EH (cell line): ENCODE data around the gene RBP2.

ENCODE experiments used
- DNase-seq: peaks from one replicate; pipeline ENCODE4 v3.0.0-alpha.2; 2015; ENCODE audit warnings: low read depth

The RBP2 gene

DNA sequence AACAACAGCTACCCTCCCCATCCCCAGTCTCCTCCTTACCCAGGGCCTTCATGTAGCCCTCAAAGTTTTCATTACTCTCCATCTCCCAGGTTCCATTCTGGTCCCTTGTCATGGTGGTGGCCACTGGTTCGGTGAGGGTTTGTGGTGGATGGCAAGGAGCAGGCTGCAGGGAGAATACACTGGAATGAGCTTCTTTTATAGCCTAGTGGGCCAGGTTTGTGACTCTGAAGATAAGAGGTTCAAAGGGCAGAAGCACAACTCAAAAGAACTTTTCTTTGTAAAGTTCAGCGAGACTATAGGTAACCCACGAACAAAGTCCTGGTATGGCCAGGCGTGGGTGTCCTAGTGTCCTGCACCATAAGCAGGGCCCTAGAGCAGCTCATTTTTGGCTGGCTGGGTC lies at the start of gene RBP2:
Gene RBP2 (minus strand): TSS at position 169 of the 400 bp plus-strand sequence. CDS start 57 bp downstream, at position 112.
- DNase-seq = no peak

DNA sequence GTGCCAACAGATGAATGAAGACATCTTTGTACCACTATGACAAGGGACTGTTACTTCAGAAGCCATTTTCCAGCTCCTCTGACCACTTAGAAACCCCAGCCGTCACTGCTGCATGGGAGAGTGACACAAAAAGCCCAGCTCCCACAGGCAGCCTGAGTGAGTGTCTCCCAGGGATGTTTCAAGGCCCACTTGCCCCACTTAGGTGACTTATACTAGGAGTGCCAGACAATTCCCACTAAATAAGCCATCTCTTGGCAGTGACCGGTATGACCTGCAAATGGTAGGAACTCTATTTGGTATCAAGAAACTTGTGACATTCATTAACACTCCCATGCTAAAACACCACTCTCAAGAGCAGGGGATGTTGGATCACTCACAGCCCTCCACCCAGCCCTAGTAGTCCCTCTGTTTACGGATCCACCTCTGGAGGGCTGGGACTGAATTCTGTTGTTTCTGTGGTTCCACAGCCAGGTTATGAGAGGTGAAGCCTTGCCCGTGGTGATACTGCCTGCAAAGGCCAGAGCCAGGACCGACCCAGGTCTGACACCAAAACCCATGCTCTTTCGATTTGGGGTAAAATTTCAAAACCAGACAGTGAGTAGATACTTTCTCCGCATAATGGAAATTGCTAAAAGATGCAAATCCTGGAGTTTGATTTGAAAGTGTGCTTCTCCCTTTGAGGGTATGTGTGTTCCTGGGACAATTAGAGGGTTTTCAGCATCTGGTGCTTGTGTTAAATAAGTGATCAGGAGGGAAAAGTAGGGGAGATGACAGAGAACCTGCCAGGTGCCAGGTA lies 48.7 kb upstream of the RBP2 start:
- DNase-seq = no peak

DNA sequence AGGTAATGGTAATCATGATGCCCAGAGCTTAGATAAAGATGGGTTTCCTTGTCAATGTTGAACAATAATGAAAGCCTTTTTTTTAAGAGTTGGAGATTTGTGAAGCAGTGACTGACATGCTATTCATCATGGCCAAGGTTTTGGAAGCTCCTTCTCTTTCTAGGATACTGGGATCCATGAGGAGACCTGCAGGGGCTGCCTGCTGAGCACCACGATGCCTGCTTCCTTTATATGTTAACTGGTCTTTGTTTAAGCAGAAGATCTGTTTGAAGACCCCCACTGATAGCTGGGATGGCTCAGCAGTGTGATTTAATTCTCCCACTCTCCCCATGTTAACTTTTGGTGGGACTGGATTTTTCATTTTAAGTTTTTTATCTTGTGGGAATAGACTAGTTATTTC lies 47.4 kb upstream of the RBP2 start:
- no peak for DNase-seq

DNA sequence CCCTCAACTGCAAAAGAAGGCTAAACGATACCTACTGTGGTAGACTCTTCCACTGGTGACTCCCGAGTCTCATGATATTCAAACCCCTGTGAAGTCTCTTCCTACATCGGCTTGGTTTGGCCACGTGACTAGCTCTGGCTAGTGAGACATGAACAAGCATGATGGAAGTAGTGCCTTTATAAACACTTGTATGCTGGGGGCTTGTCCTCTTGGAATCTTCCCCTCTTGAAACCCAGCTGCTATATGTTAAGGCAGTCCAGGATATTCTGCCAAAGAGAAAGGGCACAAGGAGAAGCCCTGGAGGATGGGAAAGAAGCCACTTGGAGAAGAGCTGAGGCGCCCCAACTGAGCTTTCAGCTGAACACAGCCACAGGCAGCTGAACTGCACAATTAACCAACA lies 46.9 kb upstream of the RBP2 start:
- DNase-seq = no peak

DNA sequence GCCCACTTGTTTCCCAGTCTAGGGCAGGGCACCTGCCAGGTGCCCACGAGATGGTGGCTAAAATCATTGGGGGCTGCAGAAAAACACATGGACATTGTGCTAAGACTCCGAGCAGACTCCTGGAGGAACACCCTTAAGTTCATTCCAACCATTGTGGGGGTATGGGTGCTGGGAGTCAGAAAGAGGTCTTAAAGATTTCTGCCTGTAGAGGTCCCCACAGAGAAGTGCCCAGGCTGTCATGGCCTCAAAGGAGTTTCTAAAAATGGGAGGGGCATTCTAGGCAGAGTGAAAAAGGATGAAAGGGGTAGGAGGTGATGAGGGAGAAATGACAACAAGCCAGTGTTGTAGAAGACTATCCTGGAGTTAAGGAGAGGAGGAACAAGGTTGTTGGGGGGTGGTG lies 46.1 kb upstream of the RBP2 start:
- no peak for DNase-seq

DNA sequence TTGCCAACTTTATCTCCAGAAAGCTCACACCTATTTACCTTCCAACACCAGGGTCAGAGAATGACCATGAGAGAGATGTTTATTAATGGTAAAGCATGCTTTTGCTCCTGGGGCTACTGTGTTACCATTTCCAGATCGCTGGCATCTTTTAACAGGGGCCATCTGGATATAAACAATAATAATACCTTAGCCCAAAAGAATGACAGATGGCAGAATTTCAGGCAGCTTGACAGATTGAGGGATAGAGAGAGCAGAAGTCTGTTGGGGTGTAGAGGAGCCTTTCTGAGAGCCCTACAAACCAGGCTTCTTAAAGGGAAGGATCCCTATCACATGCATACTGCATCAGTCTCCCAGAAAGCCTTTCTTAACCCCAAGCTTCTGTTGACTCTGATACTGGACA lies 45.5 kb upstream of the RBP2 start:
- DNase-seq = no peak

DNA sequence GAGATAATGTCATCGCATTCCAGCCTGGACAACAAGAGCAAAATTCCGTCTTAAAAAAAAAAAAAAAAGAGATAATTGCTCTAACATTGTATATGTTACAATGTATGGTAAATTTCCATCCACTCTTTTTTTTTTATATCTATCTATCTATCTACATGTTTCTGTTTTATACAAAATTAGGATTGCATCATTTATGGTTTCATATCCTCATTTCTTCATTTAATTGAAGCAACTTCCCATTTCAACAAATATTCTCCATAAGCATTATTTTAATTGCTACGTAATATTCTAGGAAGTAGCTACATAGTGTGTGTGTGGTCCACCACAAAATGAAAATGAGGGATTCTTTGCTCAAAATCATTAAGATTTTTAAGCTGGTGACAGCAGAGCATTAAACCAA lies 44.8 kb upstream of the RBP2 start:
- DNase-seq = no peak

DNA sequence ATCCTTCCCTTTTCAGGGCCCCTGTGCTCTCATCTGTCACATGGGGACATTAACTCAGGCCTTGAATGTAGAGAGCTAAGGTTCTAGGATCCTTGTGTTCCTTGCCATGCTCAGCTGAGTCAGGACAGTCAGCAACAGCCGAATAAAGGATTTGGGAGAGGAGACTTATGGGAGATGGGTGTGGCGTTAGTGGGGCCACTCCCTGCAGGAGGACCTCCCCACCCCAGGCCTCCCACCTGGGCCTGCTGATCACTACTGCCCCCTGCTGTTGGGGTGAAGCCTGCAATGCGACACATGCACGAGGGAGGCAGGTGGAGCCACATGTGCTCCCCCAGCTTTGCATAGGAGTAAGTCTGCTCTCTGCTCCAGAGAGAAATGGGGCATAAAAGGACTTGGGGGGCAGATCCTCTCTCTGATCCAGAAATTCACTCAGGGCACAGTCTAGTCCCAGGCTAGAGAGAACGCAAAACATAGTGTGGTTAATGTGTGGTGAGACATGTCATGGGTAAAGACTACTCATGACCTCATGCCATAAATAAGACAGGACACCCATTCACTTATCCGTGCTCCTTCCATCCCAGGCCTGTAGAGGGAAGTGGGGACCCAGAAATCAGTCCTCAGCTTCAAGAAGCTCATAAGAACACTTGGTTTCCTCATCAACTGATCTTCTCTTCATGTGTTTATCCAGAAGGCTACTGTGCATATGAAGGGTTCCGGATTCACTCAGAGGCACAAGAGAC lies 43.9 kb upstream of the RBP2 start:
- DNase-seq = no peak

DNA sequence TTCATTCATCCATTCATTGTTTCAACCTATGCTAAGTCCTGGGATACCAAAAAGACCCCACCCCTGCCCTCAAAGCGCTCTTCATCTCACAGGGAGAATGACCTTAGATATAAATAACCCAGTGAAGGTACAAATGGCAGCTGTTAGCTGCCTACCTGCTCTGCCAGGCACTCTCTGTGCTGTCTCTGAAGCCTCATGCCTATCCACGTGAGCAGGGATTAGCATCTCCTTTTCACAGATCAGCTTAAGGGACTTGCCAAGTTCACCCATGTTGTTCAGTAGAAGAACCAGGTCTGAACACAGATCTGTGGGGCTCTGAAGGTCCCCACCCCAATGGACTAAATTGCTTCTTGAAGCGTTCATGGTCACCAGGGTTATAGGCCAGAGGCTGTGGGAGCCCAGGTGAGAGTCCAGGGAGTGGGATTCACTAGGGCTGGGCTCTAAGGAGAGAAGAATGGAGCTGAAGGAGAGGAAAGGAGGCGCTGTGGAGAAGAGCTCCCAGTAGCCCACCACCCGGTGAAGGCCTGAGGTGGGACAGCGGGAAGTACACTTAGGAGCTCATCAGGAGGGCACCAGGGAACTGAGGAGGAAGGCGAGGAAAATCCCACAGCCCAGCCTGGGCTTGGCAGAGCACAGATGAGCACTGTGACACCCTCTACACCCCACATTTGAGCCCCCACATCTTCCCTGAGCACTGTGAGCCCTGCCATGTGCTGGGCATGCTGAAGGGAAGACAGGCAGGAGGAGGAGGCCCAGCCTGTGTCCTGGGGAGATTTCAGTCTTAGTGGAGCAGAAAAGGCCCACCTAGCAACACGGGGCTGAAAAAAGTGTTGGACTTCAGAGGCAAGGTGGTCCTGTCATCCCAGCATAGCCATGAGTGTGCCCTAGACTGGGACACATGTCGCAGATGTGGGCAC lies 42.9 kb upstream of the RBP2 start:
- DNase-seq = no peak

DNA sequence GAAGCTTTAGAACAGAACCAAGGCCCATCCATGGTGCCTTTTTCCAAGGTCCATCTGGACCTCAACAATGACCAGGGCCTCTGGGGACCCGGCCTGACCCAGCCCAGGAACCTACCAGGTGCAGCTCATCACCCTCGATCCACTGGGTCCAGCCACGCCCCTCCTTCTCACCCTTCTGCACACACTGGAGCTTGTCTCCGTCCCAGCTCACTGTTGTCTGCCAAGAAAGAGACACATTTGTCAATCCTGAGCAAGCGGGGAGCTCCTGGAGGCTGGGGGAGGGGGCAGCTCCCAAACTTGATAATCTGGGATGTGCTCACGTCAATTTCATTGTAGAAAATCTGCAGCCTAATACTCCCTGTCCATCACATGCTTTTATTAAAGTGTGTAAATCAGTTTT lies 42.0 kb upstream of the RBP2 start:
- DNase-seq = no peak

DNA sequence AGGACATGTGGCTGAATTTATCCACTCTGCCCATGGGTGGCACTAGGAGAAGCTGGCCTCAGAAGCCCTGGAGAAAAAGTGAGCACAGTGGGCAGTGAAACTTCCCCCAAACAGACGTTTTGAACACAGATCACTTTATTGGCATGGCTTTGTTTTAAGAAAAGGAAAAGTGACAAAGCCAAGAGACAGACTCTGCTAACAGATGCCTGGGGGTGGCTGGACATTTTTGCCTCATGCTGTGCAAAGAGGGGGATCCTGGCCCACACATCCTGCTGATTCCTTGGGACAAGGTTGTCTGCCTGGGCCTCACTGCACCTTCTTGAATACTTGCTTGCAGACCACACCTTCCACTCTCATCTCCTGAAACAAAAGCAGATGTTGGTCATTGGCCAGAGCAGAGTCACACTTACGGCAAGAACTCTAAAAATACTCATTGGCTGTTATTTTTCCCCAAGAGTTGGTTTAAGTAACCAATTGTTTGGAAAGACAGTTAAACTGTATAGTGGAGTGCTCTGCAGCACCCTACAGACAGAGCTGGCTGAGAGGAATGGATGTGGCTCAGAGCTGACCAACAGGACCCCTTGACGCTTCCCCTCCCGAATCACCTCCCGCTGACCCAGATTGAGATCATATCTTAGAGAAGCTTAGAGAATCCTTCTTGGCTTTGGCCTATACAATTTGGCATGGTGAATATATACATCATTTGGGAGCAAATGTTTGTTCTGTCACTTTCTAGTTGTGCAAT lies 41.2 kb upstream of the RBP2 start:
- DNase-seq = no peak

DNA sequence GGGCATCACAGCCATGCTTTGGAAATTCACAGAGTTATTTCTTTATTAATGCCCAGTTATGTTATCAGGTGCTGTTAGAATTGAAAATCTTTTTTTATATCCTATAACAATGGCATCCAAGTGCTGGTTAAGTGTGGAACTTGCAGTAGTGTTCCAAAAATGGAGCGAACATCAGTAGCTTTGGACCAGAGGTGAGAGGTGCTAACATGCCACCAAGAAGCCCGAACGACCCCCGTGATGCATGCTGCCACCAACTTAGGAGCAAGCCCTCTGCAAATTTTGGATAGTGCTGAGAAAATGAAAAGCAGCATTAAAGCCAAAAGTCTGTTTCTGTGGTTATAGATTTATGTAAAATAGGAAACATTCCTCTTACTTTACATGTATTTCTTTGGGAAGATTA lies 38.4 kb upstream of the RBP2 start:
- no peak for DNase-seq

DNA sequence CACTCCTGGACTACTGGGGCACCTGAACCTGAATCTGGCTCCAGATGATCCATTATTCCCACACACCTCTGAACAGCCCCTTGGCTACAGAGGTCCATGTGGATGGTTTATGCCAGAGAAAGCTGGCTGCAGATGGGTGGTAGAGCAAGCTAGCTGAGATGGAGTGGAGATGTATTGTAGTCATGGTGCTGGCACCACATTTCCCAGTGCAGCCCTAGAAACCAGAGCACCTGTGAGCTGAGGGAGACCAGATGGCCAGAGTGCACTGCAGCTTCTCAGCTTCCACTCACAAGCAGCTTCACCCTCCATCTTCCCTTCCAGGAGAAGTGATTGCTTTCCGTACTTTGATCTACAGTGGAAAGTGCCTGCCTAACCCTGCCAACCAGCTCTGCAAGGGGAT lies 33.3 kb upstream of the RBP2 start:
- no peak for DNase-seq

DNA sequence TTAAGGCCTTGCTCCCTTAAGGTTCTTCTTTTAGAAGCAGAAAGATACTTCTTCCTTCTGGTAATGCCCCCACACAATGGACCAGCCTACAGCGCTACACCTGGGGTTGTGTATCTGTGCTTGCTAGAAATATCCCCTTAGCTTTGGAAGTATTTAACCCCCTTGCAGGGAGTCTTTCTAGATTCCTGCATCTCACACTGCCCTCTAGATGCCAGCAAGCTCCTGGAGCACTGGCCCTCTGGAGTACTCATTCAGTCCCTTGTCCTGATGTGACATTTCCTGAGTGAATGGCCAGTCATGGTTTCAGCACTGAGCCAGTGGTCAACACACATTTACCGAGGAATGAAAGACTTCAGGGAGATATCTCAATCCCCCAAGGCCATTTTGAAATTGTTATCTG lies 30.4 kb upstream of the RBP2 start:
- peak; percentile 2 for DNase-seq

DNA sequence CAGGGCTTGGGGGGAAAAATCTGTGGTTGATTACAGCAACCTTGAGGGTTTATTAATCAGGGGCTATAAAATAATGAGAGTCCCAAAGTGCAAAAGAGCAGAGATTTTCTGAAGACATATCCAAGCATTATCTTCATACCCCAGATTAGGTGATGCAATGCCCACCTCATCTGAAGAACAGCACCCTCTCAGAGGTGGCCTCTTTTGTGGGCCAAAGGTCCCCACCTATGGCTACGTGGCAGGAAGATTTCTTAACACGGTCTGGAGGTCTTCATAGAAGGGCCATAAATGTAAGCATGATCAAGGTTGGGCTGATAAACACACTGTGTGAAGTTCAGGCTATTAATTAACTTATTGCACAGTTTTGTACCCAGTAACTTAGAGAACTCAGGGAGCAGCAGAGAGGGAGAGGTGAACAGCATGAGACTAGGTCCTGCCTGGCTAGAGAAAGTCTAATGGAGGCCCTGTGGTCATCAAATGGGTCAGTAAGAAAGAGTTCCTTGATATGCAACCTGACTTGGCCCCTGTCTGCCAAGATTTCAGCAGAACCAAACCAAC lies 29.6 kb upstream of the RBP2 start:
- DNase-seq = no peak

DNA sequence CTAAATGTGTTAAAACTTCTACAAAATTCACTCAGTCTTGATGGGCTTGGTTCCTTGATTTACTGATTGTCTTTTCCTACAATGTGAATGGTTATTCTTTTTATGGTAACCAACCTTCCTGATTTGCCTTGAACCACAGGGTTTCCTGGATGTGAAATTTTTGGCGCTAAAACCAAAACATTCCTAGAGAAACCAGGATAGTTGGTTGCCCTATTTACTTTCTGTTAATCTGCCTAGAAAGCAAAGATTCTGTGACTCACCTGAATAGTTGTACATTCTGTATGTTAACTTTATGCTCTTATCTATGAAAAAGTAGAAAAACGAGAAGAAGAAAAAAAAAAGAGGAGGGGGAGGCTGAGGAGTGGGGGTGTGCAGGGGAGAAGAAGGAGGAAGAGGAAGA lies 23.2 kb upstream of the RBP2 start:
- DNase-seq = no peak

DNA sequence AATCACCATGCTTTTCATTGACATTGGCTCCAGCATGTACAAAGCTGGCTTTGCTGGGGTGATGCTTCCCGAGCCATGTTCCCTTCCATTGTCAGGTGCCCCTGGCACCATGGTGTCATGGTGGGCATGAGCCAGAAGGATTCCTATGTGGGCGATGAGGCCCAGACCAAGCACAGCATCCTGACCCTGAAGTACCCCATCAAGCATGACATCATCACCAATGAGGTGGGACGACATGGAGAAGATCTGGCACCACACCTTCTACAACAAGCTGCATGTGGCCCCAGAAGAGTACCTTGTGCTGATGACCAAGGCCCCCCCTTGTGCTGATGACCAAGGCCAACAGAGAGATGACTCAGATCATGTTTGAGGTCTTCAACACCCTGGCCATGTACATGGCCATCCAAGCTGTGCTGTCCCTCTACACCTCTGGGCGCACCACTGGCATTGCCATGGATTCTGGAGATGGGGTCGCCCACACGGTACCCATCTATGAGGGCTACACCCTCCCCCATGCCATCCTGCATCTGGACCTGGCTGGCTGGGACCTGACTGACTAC lies 17.6 kb upstream of the RBP2 start:
- DNase-seq = no peak

DNA sequence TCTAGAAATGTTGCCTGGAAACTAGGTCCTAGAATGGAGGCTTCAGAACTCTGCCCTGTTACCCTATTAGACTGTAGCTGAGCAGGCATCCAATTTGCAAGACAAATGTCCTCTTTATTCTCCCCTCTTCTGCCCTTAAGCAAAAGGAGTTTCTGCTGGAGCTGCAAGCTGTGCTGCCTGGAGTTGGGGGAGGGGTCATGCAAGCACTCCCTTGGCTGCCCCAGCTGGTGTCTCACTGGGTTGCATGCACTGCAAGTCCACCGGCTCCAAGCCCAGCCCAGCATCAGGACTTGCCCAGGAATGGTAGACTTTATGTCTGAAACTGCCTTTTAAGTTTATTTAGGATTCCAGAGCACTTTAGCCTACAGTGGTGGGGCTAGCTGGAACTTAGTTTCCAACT lies 15.7 kb upstream of the RBP2 start:
- DNase-seq = no peak

DNA sequence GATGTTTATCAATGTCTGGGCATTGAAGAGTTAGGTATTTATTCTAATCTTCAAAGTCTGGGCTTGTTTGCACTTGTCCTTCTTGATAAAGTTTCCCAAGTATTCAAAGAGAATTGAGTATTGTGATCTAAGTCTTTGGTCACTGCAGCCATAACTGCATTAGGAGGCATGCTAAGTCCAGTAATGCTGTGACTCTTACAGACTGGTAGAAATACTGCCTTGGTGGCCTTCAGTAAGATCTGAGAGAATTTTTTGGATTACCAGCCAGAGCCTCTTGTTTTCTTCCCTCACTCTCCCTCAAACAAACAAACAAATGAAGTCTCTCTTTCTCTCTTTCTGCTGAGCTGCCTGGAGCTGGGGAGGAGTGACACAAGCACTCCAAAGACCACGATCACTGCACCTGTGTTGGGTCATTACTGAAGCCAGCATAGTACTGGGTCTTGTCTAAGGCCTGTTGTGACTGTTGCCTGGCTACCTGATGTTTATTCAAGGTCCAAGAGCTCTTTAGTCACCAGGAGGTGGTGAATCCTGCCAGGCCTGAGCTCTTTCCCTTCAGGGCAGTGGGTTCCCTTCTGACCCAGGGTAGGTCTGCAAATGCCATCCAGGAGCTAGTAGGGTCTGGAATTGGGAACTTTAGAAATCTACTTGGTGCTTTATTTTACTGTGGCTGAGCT lies 14.8 kb upstream of the RBP2 start:
- DNase-seq = no peak

DNA sequence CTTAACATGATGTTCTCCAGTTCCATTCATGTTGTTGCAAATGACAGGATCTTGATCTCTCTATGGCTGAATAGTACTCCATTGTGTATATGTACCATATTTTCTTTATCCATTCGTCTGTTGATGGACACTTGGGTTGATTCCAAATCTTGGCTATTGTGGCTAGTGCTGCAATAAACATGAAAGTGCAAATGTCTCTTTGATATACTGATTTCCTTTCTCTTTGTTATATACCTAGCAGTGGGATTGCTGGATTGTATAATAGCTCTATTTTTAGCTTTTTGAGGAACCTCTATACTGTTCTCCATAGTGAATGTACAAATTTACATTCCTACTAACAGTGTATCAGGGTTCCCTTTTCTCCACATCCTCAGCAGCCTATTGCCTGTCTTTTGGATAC lies 5.9 kb upstream of the RBP2 start:
- no peak for DNase-seq

DNA sequence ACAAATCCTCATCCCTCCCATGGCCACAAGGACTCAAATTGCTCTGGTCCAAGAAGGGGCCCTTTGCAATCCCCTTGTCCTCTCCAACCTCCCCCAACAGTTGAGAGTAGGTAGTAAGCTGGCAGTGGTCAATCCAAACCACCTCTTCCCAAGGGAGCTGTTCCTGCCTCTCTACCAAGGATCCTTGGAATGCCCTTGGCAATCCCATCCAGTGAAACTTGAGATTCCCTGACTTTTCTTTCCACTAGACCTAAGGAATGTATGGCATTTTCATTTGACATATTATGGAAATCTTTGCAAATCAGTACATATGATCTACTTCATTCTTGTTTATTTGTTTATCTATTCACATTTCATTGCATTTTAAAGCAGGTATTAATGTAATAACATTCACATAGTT lies 4.8 kb upstream of the RBP2 start:
- DNase-seq = peak; percentile 6
